Fibroblast of skin of right quadriceps (primary cell): Measurements from ENCODE around the gene POLDIP3.
"Not testable (repeated sequence)": the region's sequence is repeated elsewhere in the genome, so short reads cannot be mapped to it uniquely, and the experiment has no call there.

ENCODE experiments used
- DNase-seq: peaks from one replicate; pipeline ENCODE4 v3.0.0-alpha.2; 2013

The POLDIP3 gene

DNA sequence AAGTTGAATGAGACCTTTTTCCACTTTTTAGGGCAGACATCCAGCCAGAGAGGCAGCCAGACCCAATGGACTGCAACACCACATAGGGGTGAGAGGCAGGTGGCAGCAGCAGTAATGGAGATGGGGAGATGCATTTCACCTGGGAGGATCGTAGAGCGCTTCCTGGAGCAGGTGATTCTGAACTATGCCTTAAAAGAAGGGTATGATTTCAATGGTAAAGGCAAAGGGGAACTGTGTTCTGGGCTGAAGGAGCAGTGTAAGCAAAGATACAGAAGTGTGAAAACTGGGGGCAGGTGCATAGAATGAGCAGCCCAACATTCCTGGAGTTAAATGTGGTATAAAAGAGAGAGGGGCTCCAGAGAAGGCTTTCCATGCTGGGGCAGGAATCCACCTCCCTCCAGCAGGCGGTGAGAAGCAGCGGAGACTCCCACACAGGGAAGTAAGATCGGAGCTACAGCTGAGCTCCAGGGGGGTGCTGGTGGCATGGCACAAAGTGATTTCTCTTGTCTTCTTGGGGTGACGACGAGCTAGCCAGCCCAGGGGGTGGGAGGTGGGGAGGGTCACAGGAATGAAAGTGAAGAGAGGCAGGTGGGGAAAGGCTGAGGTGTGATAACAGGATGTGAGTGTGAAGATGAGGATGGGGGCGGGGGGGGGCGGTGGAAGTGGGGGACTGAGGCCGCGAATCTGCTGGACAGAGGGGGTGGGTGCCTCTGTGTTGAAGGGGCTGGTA lies 65.2 kb downstream of the POLDIP3 start:
- no peak for DNase-seq

DNA sequence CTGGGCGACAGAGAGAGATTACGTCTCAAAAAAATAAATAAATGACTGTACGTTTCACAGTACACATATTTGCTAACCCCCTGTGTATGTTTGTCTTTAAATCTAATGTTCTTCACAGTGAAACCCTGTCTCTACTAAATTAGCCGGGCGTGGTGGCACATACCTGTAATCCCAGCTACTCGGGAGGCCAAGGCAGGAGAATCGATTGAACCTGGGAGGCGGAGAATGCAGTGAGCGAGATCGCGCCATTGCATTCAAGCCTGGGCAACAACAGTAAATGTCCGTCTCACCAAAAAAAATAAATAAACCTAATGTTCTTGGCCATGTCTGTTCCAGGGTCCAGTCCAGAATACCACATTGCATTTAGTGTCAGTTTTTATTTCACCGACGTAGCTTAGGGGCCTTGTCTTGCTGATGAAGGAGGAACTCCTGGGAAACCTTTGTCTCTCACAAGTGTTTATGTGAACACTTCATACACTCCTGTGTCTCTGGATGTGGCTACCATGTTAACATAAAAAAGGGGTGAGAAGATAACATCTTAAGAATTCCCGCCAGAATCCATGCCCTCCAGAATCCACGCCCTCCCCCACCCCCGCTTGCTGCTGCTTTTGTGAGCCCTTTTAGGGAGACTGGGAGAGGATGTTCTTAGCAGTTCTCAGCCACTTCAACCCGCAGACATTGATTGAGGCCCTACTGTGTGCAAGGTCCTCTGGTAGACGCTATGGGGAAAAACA lies 65.9 kb downstream of the POLDIP3 start:
- DNase-seq: no peak

DNA sequence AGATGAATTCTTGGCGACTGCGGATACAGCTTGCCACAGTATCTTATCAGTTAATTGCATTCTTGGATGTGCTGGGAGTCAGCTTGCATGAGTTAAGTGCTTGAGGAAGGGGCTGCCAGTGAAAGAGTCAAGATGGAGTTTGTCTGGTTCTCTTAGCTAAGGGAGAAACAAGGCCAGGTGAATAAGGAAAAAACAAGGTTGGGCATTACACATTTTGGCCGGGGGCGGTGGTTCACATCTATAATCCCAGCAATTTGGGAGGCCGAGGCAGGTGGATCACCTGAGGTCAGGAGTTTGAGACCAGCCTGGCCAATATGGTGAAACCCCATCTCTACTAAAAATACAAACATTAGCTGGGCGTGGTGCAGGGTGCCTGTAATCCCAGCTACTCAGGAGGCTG lies 66.6 kb downstream of the POLDIP3 start:
- not testable (repeated sequence) for DNase-seq

DNA sequence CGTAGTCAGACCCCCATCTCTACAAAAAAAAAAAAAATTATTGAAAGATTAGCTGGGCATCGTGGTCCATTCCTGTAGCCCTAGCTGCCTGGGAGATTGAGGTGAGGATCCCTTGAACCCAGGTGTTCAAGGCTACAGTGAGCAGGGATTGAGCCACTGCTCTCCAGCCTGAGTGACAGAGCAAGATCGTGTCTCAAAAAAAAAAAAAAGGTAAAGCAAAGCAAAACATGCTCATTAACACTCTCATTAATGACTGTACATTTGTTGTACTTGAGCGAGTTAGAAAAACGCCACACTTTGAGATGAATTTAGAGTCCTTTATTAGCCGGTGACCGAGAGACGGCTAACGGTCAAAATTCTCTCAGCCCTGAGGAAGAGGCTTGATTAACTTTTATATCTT lies 67.1 kb downstream of the POLDIP3 start:
- no peak for DNase-seq

DNA sequence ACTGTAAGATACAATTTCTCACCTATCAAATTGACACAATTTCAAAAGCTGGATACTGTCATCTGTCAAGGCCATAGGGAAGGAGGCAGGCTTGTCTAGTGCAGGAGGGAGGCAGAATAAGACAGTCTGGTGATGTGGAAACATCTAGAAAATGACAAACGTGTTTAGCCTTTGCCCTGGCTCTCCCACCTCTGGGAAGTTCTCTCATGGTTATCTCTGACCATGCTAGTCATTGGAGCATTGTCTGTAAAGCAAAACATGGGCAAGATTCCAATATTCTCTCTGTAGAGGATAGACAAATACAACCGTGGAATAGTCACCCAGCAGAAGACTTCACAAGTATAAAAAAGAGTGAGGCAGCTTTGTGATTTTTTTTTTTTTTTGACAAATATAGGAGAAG lies 70.0 kb downstream of the POLDIP3 start:
- no peak for DNase-seq

DNA sequence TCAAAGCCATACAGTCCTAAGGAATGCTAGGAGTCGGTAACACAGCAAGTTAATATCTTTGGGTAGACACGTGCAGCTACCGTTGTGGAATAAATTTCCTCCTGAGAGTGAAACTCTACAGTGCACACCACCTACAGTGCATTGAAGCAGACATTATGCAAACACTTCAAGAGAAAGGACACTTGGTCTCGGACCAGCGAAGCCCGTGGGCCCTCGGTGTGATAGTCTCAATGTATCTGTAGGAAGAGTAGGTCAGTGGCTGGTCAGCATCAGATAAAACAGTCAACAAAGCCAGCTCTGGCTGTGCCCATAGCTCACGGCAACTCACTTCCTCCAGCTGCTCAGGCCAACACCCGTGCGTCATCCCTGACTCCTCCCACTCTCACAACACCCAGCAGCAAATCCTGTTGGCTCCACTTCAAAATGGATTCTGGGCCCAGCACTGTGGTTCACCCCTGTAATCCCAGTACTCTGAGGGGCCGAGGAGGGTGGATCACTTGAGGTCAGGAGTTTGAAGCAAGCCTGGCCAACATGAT lies 75.4 kb downstream of the POLDIP3 start:
- not testable (repeated sequence) for DNase-seq

DNA sequence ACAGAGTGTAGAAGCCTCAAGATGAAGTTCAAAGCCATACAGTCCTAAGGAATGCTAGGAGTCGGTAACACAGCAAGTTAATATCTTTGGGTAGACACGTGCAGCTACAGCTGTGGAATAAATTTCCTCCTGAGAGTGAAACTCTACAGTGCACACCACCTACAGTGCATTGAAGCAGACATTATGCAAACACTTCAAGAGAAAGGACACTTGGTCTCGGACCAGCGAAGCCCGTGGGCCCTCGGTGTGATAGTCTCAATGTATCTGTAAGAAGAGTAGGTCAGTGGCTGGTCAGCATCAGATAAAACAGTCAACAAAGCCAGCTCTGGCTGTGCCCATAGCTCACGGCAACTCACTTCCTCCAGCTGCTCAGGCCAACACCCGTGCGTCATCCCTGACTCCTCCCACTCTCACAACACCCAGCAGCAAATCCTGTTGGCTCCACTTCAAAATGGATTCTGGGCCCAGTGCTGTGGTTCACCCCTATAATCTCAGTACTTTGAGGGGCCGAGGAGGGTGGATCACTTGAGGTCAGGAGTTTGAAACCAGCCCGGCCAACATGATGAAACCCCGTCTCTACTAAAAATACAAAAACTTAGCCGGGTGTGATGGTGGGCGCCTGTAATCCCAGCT lies 77.4 kb downstream of the POLDIP3 start:
- DNase-seq: not testable (repeated sequence)

DNA sequence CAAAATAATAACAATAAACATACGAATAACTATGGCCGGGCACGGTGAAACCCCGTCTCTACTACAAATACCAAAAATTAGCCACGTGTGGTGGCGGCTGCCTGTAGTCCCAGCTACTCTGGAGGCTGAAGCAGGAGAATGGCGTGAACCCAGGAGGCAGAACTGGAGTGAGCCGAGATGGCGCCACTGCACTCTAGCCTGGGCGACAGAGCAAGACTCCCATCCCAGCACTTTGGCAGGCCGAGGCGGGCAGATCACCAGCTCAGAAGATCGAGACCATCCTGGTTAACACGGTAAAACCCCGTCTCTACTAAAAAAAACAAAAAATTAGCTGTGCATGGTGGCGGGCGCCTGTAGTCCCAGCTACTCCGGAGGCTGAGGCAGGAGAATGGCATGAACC lies 78.0 kb downstream of the POLDIP3 start:
- not testable (repeated sequence) for DNase-seq

DNA sequence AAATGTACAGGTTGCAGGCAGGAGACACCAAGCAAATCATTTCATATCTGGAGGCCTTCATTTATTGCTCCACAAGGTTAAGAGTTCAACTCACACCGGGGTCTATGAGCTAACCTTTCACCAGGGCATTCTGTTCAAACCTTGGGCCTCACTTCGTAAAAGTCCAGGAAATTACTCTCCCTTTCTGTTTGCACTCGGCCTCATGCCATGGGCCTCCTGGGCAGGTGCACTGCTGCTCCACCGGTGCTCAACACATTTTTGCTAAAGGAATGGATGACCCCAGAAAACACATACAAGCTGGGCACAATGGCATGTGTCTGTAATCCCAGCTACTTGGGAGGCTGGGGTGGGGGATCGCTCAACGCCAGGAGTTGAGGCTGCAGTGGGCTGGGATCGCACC lies 78.5 kb downstream of the POLDIP3 start:
- no peak for DNase-seq

DNA sequence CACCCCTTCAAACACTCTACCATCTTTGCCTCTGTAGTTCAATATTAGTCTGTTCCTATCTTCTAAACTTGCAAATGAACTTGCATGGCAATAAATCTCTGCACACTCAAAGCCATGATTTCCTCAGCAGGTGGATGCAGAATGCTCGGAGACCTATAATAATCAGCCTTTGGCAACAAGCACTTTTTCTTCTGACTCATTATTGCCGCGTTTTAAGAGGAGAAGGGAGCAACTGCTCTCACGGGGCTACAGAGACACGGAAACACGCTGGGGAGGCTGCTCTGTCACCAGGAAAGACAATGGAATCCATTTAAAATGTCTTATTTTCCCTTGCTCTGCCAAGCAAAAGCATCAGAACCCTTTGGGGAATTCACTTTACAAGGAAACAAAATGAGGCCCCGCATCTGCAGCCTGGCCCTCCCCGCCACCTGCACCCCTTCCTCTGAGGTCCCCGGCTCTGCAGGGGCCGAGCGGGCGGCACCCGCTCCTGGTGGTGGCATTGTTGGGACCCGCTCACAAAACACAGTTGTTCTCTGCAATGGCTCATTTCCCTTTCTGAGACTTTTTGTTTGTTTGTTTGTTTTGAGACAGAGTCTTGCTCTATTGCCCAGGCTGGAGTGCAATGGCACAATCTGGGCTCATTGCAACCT lies 79.5 kb downstream of the POLDIP3 start:
- DNase-seq: not testable (repeated sequence)
